Mesenchymal stem cell (in vitro differentiated cells and primary cell): ENCODE measurements around the gene NFATC1.

ENCODE experiments used
- DNase-seq: peaks from one replicate; pipeline ENCODE4 v3.0.0-alpha.2; 2013
- H2AFZ ChIP-seq: one replicate; pipeline ENCODE4 v1.6.1; 2013; ENCODE audit warnings: low read depth, mild to moderate bottlenecking, control low read depth, inconsistent platforms, low read length, moderate library complexity
- H2AK5ac ChIP-seq: 2 replicates; pipeline ENCODE4 v1.6.1; 2013; ENCODE audit warnings: low read length, moderate library complexity, mild to moderate bottlenecking, inconsistent platforms; ENCODE audit not compliant: severe bottlenecking
- H2BK120ac ChIP-seq: one replicate; pipeline ENCODE4 v1.6.1; 2013; ENCODE audit warnings: low read depth, mild to moderate bottlenecking, inconsistent platforms, low read length, moderate library complexity
- H2BK12ac ChIP-seq, 2 experiments: one replicate each; pipeline ENCODE4 v1.6.1; 2013; ENCODE audit warnings: inconsistent platforms in 2 of 2, low read length in 2 of 2, mild to moderate bottlenecking in 2 of 2, moderate library complexity in 2 of 2, control low read depth in 1 of 2
- H2BK15ac ChIP-seq: one replicate; pipeline ENCODE4 v1.6.1; 2013; ENCODE audit warnings: mild to moderate bottlenecking, low read depth, inconsistent platforms; ENCODE audit not compliant: poor library complexity, severe bottlenecking
- H2BK5ac ChIP-seq: 2 replicates; pipeline ENCODE4 v1.6.1; 2013; ENCODE audit warnings: low read depth, mild to moderate bottlenecking, low read length, control low read depth, inconsistent platforms; ENCODE audit not compliant: poor library complexity, severe bottlenecking
- H3K14ac ChIP-seq, 2 experiments: one replicate each; pipeline ENCODE4 v1.6.1; 2013; ENCODE audit warnings: inconsistent platforms in 2 of 2, low read length in 2 of 2, control low read depth in 1 of 2, mild to moderate bottlenecking in 1 of 2, moderate library complexity in 1 of 2
- H3K18ac ChIP-seq, 2 experiments: one replicate each; pipeline ENCODE4 v1.6.1; 2013; ENCODE audit warnings: inconsistent platforms in 2 of 2, low read length in 2 of 2, control low read depth in 1 of 2, low read depth in 1 of 2, mild to moderate bottlenecking in 1 of 2
- H3K23ac ChIP-seq, 2 experiments: one replicate each; pipeline ENCODE4 v1.6.1; 2013; ENCODE audit warnings: inconsistent platforms in 2 of 2, low read length in 2 of 2, mild to moderate bottlenecking in 2 of 2, moderate library complexity in 2 of 2, control low read depth in 1 of 2
- H3K27ac ChIP-seq: 2 replicates; pipeline ENCODE4 v1.5.1; 2013; ENCODE audit warnings: mild to moderate bottlenecking, moderate library complexity, low read length, control low read depth, inconsistent platforms; ENCODE audit not compliant: poor library complexity, severe bottlenecking
- H3K27me3 ChIP-seq, 2 experiments: 2 replicates each; pipeline versions ENCODE4 v1.6.1 to v1.7.0; 2013; ENCODE audit warnings: low read length in 2 of 2, mild to moderate bottlenecking in 2 of 2, moderate library complexity in 2 of 2, control low read depth in 1 of 2, inconsistent platforms in 1 of 2; ENCODE audit not compliant: control insufficient read depth in 1 of 2, insufficient read depth in 1 of 2
- H3K36me3 ChIP-seq, 2 experiments: 2 replicates each; pipeline versions ENCODE4 v1.6.1 to v1.7.0; 2013; ENCODE audit warnings: low read length in 2 of 2, control low read depth in 1 of 2, inconsistent platforms in 1 of 2, low read depth in 1 of 2, mild to moderate bottlenecking in 1 of 2; ENCODE audit not compliant: insufficient read depth in 2 of 2, control insufficient read depth in 1 of 2
- H3K4ac ChIP-seq, 2 experiments: one replicate each; pipeline ENCODE4 v1.6.1; 2013; ENCODE audit warnings: inconsistent platforms in 2 of 2, low read length in 2 of 2, mild to moderate bottlenecking in 2 of 2, moderate library complexity in 2 of 2, control low read depth in 1 of 2, low read depth in 1 of 2
- H3K4me1 ChIP-seq: 2 replicates; pipeline ENCODE4 v1.6.1; 2013; ENCODE audit warnings: low read depth, low read length, control low read depth; ENCODE audit not compliant: control insufficient read depth, insufficient read depth
- H3K4me2 ChIP-seq: 2 replicates; pipeline ENCODE4 v1.6.1; 2013; ENCODE audit warnings: low read length, mild to moderate bottlenecking, inconsistent platforms; ENCODE audit not compliant: poor library complexity, severe bottlenecking
- H3K4me3 ChIP-seq, 2 experiments: 2 replicates each; pipeline versions ENCODE4 v1.5.1 to v1.7.0; 2013; ENCODE audit warnings: low read length in 2 of 2, mild to moderate bottlenecking in 2 of 2, control low read depth in 1 of 2, low read depth in 1 of 2; ENCODE audit not compliant: insufficient read depth in 1 of 2
- H3K79me1 ChIP-seq: replicated peaks from 2 replicates; pipeline ENCODE4 v1.6.1; 2013; ENCODE audit warnings: mild to moderate bottlenecking, control low read depth, low read length, inconsistent platforms; ENCODE audit not compliant: poor library complexity, severe bottlenecking
- H3K9ac ChIP-seq: 2 replicates; pipeline ENCODE4 v1.7.0; 2013; ENCODE audit warnings: mild to moderate bottlenecking, low read length, moderate library complexity
- H3K9me3 ChIP-seq: 2 replicates; pipeline ENCODE4 v1.7.0; 2013; ENCODE audit warnings: mild to moderate bottlenecking, low read length; ENCODE audit not compliant: control insufficient read depth
- H4K8ac ChIP-seq: one replicate; pipeline ENCODE4 v1.6.1; 2013; ENCODE audit warnings: inconsistent platforms, mild to moderate bottlenecking, low read length, moderate library complexity
- H4K91ac ChIP-seq: one replicate; pipeline ENCODE4 v1.6.1; 2013; ENCODE audit warnings: mild to moderate bottlenecking, low read length, inconsistent platforms
- WGBS: methylation state at CpG from one replicate; pipeline ENCODE4 v1.1.7; 2013; ENCODE audit warnings: mixed read lengths; 5-methylcytosine and 5-hydroxymethylcytosine counted together

The NFATC1 gene

DNA sequence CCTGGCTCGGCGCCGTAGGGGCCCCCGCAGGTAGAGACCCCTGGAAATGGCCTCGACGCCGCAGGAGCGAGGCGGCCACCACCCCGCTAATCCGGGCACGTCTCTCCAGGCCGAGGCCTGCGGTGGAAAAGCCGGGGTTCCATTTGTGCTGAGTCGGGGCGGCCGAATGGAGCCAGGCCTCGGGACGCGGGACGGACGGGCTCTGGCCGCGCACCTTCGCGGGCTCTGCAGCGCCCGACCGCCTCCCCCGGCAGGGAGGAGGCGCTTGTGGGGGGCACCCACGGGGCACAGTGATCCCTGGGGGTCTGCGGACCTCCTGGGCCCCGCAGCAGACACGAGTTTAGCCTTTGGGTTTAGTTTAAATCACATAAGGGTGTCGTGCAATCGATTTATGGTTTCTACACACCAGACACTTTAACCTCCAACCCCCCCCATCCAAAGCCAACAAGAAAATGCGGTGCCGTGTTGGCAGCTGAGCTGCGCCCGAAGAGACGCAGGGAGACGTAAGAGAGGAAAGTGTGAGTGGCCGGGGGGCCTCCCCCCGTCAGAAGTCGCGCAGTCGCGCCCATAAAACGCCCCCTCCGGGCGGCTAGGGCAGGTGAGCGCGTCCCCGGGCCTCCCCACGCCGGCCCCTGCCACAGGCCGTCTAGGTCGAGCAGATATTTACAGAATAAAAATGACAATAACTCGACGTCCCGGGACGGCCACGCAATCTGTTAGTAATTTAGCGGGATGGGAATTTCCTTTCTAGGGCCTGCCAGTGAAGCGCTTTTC is 1.0 kb upstream of the NFATC1 start:
- no peak overlapping the region for H3K14ac ChIP-seq
- H3K4me1 ChIP-seq, result peaks cover 26% of the 10 kb centered on the region
- 1% methylated on average over 54 of the region's 67 CpGs for WGBS
- no peaks in the 10 kb centered on the region for H3K36me3 ChIP-seq
- H3K27me3 ChIP-seq, result peaks cover 30 to 58% of the 10 kb centered on the region in 2 experiments
- H2BK5ac ChIP-seq, result no peak overlapping the region
- H3K4me2 ChIP-seq, result peak overlapping the region; percentile 68
- H3K79me1 ChIP-seq, result no peaks in the 10 kb centered on the region
- peak overlapping the region in 1 of 2 experiments; percentile 47 for H3K4me3 ChIP-seq
- H2BK15ac ChIP-seq, result peak overlapping the region; percentile 69
- peak; percentile 88 for DNase-seq
- H3K23ac ChIP-seq, result no peak overlapping the region
- H2AK5ac ChIP-seq, result no peak overlapping the region
- H2AFZ ChIP-seq, result no peak overlapping the region
- no peak overlapping the region for H3K27ac ChIP-seq
- no peaks in the 10 kb centered on the region for H3K9me3 ChIP-seq
- H3K9ac ChIP-seq, result peak overlapping the region; percentile 81
- peak overlapping the region; percentile 61 for H4K91ac ChIP-seq
- peak overlapping the region; percentile 82 to 83 for H3K18ac ChIP-seq
- peak overlapping the region in 1 of 2 experiments; percentile 82 for H3K4ac ChIP-seq
- H4K8ac ChIP-seq, result peak overlapping the region; percentile 82
- H2BK120ac ChIP-seq, result peak overlapping the region; percentile 61
- peak overlapping the region in 1 of 2 experiments; percentile 77 for H2BK12ac ChIP-seq

DNA sequence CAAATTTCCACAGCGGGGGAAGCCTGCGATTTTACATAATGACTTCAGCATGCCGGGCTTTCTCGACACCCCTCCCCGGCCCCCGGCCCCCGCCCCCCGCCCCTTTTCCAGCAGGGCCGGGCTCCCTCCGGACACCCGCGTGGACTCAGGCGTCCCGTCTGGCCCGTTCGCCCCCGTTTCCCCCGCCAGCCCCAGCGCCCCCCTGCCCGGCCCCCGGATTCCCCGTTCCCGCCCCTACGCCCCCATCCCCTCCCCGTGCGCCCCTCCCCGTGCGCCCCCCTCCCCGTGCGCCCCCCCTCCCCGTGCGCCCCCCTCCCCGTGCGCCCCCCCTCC is 456 bp upstream of the NFATC1 start:
- Histone ChIP-seq H3K9ac (peak overlapping the region; percentile 81), H3K27ac (no peak overlapping the region), H2BK12ac (no peak overlapping the region), H3K4ac (no peak overlapping the region), H3K9me3 (no peaks in the 10 kb centered on the region), H4K91ac (no peak overlapping the region), H3K36me3 (no peaks in the 10 kb centered on the region), H2BK5ac (no peak overlapping the region), H3K4me1 (peaks cover 26% of the 10 kb centered on the region), H3K18ac (no peak overlapping the region), H3K4me3 (no peak overlapping the region), H3K4me2 (peak overlapping the region; percentile 68), H2BK120ac (no peak overlapping the region), H3K23ac (no peak overlapping the region), H2BK15ac (no peak overlapping the region), H4K8ac (no peak overlapping the region), H3K14ac (no peak overlapping the region), H2AFZ (no peak overlapping the region), H3K79me1 (no peaks in the 10 kb centered on the region), H2AK5ac (no peak overlapping the region), H3K27me3 (peaks cover 24 to 56% of the 10 kb centered on the region in 2 experiments)
- WGBS, result no CpG with 5 or more reads among the region's 34 CpGs
- DNase-seq, result no peak

- Histone ChIP-seq H3K4me2 (peak overlapping the region; percentile 71), H4K91ac (peak overlapping the region; percentile 50), H3K36me3 (peaks cover 0 to 3% of the 10 kb centered on the region in 2 experiments), H2BK120ac (no peak overlapping the region), H3K4me1 (peaks cover 28% of the 10 kb centered on the region), H3K4ac (no peak overlapping the region), H3K9ac (peak overlapping the region; percentile 41), H3K4me3 (peak overlapping the region; percentile 37 to 58), H2BK5ac (no peak overlapping the region), H3K27me3 (peaks cover 15 to 53% of the 10 kb centered on the region in 2 experiments), H4K8ac (peak overlapping the region; percentile 27), H3K79me1 (no peaks in the 10 kb centered on the region), H3K18ac (peak overlapping the region in 1 of 2 experiments; percentile 80), H2BK15ac (no peak overlapping the region), H2BK12ac (no peak overlapping the region), H2AFZ (peak overlapping the region; percentile 71), H2AK5ac (no peak overlapping the region), H3K14ac (peak overlapping the region in 1 of 2 experiments; percentile 60), H3K9me3 (no peaks in the 10 kb centered on the region), H3K23ac (no peak overlapping the region), H3K27ac (no peak overlapping the region)
- no peak for DNase-seq
- 6% methylated on average over 44 of the region's 68 CpGs for WGBS
Observed at GRCh38 chr18:79396431-79397246, 909 bp downstream of the NFATC1 start.

DNA sequence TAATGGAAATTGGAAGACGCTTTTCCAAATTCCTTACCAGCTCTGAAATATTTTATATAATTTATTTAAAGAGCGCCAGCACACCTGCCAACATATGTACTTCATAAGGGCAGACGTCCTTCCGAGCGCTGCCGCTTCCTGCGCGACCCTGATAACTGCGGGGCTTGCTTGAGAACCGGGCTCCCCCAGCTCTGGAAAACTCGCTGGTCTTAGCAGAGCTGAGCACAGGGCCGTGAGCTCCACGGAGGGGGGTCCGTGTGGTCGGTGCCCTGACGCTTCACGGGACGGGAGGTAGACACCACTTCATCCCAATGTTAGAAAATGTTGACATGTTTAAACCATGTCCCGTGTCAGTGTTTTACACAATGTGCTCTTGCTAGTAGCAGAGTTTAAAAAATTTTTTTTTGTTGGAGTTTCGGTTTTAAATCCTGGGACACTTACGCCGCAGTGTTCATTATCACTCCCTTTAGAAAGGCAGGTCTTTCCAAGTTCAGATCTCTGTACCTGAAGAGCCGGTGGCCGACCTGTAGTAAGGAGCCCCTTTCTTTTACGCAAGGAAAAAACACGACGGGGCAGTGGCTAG is 1.6 kb downstream of the NFATC1 start:
- H3K36me3 ChIP-seq, result peaks cover 0 to 9% of the 10 kb centered on the region in 2 experiments
- H3K4me2 ChIP-seq, result no peak overlapping the region
- no peak overlapping the region for H3K14ac ChIP-seq
- no peak overlapping the region for H2BK12ac ChIP-seq
- no peak overlapping the region for H3K23ac ChIP-seq
- H4K91ac ChIP-seq, result no peak overlapping the region
- WGBS, result 72% methylated on average over 26 of the region's 27 CpGs
- H3K79me1 ChIP-seq, result no peaks in the 10 kb centered on the region
- no peak overlapping the region for H3K9ac ChIP-seq
- no peak overlapping the region for H3K27ac ChIP-seq
- no peak overlapping the region for H3K4me3 ChIP-seq
- no peak overlapping the region for H2AK5ac ChIP-seq
- H2BK5ac ChIP-seq, result no peak overlapping the region
- H3K18ac ChIP-seq, result no peak overlapping the region
- no peak overlapping the region for H2BK120ac ChIP-seq
- DNase-seq, result no peak
- no peak overlapping the region for H2BK15ac ChIP-seq
- peak overlapping the region; percentile 13 for H4K8ac ChIP-seq
- no peak overlapping the region for H3K4ac ChIP-seq
- no peak overlapping the region for H2AFZ ChIP-seq
- H3K9me3 ChIP-seq, result no peaks in the 10 kb centered on the region
- H3K4me1 ChIP-seq, result peaks cover 31% of the 10 kb centered on the region
- peaks cover 9 to 51% of the 10 kb centered on the region in 2 experiments for H3K27me3 ChIP-seq
